Smooth muscle cell (in vitro differentiated cells): ENCODE measurements around the gene F11. TPM values are rescaled to one million over a fixed set of nuclear protein-coding genes. Genes with fewer than 3 reads are reported as not detected.
"Not testable (repeated sequence)": the region's sequence is repeated elsewhere in the genome, so short reads cannot be mapped to it uniquely, and the experiment has no call there.

Source experiments
- DNase-seq: peaks from one replicate; lab custom pipeline; 2025; ENCODE audit not compliant: unreplicated experiment; lab: John Stamatoyannopoulos, UW
- H2AFZ ChIP-seq: fragments of 200-600 bp; sonication (generic); 2 replicates; pipeline ENCODE4 v1.6.0; 2016; ENCODE audit warnings: antibody characterized with exemption, low read depth, mild to moderate bottlenecking
- H3F3A ChIP-seq: fragments of 200-600 bp; sonication (generic); 2 replicates; pipeline ENCODE4 v1.6.0; 2017; ENCODE audit warnings: antibody characterized with exemption, low read depth
- H3K27ac ChIP-seq: fragments of 200-600 bp; sonication (generic); 2 replicates; pipeline ENCODE4 v1.5.1; 2016; ENCODE audit warnings: low read depth, mild to moderate bottlenecking
- H3K27me3 ChIP-seq: fragments of 200-600 bp; sonication (generic); 2 replicates; pipeline ENCODE4 v1.6.1; 2016; ENCODE audit warnings: low read depth, mild to moderate bottlenecking
- H3K36me3 ChIP-seq: fragments of 200-600 bp; sonication (generic); 2 replicates; pipeline ENCODE4 v1.5.1; 2016; ENCODE audit warnings: low read depth
- H3K4me1 ChIP-seq: fragments of 200-600 bp; sonication (generic); 2 replicates; pipeline ENCODE4 v1.5.1; 2016; ENCODE audit warnings: low read depth
- H3K4me2 ChIP-seq: fragments of 200-600 bp; sonication (generic); 2 replicates; pipeline ENCODE4 v1.6.0; 2016; ENCODE audit warnings: mild to moderate bottlenecking
- H3K4me3 ChIP-seq: fragments of 200-600 bp; sonication (generic); 2 replicates; pipeline ENCODE4 v1.5.1; 2016; ENCODE audit warnings: mild to moderate bottlenecking
- H3K79me2 ChIP-seq: fragments of 200-600 bp; sonication (generic); 2 replicates; pipeline ENCODE4 v1.6.0; 2016; ENCODE audit warnings: low read depth, mild to moderate bottlenecking
- H3K9ac ChIP-seq: fragments of 200-600 bp; sonication (generic); 2 replicates; pipeline ENCODE4 v1.6.0; 2016; ENCODE audit warnings: low read depth
- H3K9me3 ChIP-seq: fragments of 200-600 bp; sonication (generic); replicated peaks from 2 replicates; pipeline ENCODE4 v1.5.1; 2016; ENCODE audit warnings: low read depth
- H4K20me1 ChIP-seq: fragments of 200-600 bp; sonication (generic); 2 replicates; pipeline ENCODE4 v1.6.0; 2016; ENCODE audit warnings: low read depth
- WGBS: methylation state at CpG from one replicate; pipeline ENCODE4 v1.1.7; 2016; ENCODE audit warnings: low lambda C conversion rate; 5-methylcytosine and 5-hydroxymethylcytosine counted together
- polyA plus RNA-seq: library from polyadenylated mRNA; unstranded; fragments of >200 nt; fragmentation: Nextera tagmentation; extraction: Ambion mirVana; gene quantifications from 2 replicates; pipeline ENCODE4 v1.2.1, GENCODE V29; 2016
- total RNA-seq: library from RNA; depleted of rRNA; stranded (reverse); fragments of >200 nt; gene quantifications from 2 replicates; pipeline ENCODE4 v1.2.3, GENCODE V29; 2014
- TF ChIP-seq, protein P1 (sequence below): fragments of 200-600 bp; sonication (generic); IDR thresholded peaks from 2 replicates; pipeline ENCODE4 v1.5.1; 2017; ENCODE audit warnings: borderline replicate concordance, mild to moderate bottlenecking, antibody characterized with exemption; ENCODE audit not compliant: insufficient read depth, poor library complexity, severe bottlenecking

The F11 gene
- total and polyA plus RNA-seq, 2 experiments from 2014 or later = not detected

DNA sequence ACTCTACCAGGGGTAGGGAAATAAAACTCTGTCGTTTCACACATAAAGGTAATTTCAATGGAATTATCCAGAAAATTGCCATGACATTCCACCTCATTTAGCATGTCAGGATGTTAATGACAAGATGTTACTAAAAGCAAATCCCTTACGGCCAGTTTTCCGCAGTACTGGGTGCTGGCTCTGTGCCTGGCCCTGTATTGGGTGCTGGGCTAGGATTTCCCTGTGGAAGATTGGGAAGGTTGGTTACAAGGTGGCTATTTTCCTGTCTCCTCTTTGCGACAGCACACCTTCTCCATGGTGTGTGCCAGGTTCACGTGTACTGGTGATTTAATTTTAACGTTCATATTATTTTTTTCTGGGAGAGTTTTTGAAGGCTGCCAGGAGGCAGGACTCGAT, 25.5 kb upstream of the F11 start:
- Histone ChIP-seq H2AFZ (no peak overlapping the region), H3K4me3 (no peak overlapping the region), H3F3A (no peaks in the 10 kb centered on the region), H3K9ac (no peak overlapping the region), H4K20me1 (no peaks in the 10 kb centered on the region), H3K27ac (no peak overlapping the region), H3K27me3 (no peaks in the 10 kb centered on the region), H3K79me2 (no peaks in the 10 kb centered on the region), H3K4me1 (no peaks in the 10 kb centered on the region), H3K36me3 (no peaks in the 10 kb centered on the region), H3K9me3 (no peaks in the 10 kb centered on the region), H3K4me2 (no peak overlapping the region)
- TF ChIP-seq, protein P1, sequence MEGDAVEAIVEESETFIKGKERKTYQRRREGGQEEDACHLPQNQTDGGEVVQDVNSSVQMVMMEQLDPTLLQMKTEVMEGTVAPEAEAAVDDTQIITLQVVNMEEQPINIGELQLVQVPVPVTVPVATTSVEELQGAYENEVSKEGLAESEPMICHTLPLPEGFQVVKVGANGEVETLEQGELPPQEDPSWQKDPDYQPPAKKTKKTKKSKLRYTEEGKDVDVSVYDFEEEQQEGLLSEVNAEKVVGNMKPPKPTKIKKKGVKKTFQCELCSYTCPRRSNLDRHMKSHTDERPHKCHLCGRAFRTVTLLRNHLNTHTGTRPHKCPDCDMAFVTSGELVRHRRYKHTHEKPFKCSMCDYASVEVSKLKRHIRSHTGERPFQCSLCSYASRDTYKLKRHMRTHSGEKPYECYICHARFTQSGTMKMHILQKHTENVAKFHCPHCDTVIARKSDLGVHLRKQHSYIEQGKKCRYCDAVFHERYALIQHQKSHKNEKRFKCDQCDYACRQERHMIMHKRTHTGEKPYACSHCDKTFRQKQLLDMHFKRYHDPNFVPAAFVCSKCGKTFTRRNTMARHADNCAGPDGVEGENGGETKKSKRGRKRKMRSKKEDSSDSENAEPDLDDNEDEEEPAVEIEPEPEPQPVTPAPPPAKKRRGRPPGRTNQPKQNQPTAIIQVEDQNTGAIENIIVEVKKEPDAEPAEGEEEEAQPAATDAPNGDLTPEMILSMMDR = no peak
- DNase-seq = no peak
- 90% methylated on average over 7 of the region's 7 CpGs for WGBS

DNA sequence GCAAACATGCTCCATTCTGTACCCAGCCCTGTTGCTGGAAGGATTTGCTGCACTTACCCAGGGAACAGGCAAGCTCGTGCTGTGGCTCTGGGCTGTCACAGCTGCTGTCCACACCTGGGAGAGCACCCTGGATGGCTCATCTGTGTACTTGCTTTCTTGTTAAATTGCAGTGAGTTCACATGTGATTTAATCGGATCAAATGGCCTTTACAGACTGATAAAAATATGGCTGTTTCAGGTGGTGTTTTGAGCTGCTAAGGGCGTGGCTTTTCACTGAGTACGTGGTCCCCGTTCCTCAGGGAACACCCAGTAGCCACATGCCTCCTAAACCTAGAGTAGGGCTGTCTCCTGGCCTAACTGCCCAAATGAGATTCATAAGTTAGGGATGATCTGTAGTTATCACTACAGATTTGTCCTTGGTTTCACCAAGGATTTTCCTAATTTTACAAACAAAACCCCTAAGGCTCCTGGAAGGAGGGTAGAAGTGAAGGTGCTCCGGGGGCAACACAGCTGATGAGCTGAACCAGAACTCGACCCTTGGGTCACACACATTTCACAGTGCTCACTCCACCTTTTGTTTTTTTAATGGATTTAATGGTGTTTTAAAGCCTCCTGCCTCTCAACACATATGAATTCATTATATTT, 25.0 kb upstream of the F11 start:
- Histone ChIP-seq H2AFZ (no peak overlapping the region), H3F3A (no peaks in the 10 kb centered on the region), H3K4me3 (no peak overlapping the region), H3K4me2 (no peak overlapping the region), H4K20me1 (no peaks in the 10 kb centered on the region), H3K27me3 (no peaks in the 10 kb centered on the region), H3K36me3 (no peaks in the 10 kb centered on the region), H3K27ac (no peak overlapping the region), H3K9me3 (no peaks in the 10 kb centered on the region), H3K79me2 (no peaks in the 10 kb centered on the region), H3K4me1 (no peaks in the 10 kb centered on the region), H3K9ac (no peak overlapping the region)
- TF ChIP-seq, protein P1 = no peak
- no peak for DNase-seq
- 71% methylated on average over 7 of the region's 7 CpGs for WGBS

DNA sequence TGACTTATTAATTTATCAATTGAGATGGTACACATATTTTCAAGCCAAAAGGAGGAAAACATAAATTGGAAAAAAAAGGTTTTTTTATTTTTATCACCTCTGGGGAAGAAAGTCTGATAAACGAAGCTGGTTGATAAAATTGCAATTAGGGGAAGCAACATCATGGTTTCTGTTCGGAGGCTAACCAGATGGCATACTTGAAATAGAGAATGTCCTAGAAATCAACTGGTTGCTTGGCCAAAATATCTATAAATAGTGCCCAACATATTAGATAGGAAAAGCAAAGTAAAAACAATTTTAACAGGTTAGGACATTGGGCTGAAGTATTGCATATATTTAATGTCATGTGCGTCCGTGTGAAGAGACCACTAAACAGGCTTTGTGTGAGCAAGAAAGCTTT, 24.4 kb upstream of the F11 start:
- WGBS = 76% methylated on average over 4 of the region's 4 CpGs
- Histone ChIP-seq H3K4me1 (no peaks in the 10 kb centered on the region), H3K4me3 (no peak overlapping the region), H3K27ac (no peak overlapping the region), H3K79me2 (no peaks in the 10 kb centered on the region), H3K27me3 (no peaks in the 10 kb centered on the region), H3K9me3 (no peaks in the 10 kb centered on the region), H3K4me2 (no peak overlapping the region), H2AFZ (no peak overlapping the region), H3K36me3 (no peaks in the 10 kb centered on the region), H3F3A (no peaks in the 10 kb centered on the region), H4K20me1 (no peaks in the 10 kb centered on the region), H3K9ac (no peak overlapping the region)
- TF ChIP-seq, protein P1 = no peak
- no peak for DNase-seq

DNA sequence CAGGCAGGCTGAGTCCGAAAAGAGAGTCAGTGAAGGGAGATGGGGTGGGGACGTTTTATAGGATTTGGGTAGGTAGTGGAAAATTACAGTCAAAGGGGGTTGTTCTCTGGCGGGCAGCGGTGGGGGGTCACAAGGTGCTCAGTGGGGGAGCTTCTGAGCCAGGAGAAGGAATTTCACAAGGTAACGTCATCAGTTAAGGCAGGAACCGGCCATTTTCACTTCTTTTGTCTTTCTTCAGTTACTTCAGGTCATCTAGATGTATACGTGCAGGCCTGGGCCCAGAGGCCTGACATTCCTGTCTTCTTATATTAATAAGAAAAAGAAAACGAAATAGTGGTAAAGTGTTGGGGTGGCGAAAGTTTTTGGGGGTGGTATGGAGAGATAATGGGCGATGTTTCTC, 24.0 kb upstream of the F11 start:
- not testable (repeated sequence) for H3K36me3 ChIP-seq, H3F3A ChIP-seq, H3K9me3 ChIP-seq, H3K4me2 ChIP-seq, H3K4me3 ChIP-seq, H3K79me2 ChIP-seq, H4K20me1 ChIP-seq, H3K9ac ChIP-seq, H2AFZ ChIP-seq, H3K27ac ChIP-seq, H3K4me1 ChIP-seq, H3K27me3 ChIP-seq, DNase-seq
- 69% methylated on average over 10 of the region's 10 CpGs for WGBS
